ENCODE data around the gene ATAD5.
"Not testable (repeated sequence)": the region's sequence is repeated elsewhere in the genome, so short reads cannot be mapped to it uniquely, and the experiment has no call there.

The ATAD5 gene

DNA sequence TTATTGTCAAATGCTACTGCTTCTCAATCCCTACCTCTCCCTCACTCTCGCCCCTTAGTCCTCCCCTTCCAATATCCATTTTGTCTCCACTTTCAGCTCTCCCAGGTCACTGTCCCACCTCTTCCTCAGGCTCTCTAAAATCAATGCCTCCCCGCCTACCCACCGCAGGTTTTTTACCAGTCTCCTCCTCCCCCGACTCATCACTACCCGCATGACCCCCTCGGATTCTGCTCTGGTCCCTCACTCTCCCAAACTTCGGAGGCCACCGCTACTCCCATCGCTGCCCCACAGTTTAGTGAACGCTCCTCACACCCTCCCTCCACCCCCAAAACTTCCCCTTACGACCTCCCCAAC, 7.8 kb upstream of the ATAD5 start:
- no peak for DNase-seq (ENCODE audit: low read depth)

DNA sequence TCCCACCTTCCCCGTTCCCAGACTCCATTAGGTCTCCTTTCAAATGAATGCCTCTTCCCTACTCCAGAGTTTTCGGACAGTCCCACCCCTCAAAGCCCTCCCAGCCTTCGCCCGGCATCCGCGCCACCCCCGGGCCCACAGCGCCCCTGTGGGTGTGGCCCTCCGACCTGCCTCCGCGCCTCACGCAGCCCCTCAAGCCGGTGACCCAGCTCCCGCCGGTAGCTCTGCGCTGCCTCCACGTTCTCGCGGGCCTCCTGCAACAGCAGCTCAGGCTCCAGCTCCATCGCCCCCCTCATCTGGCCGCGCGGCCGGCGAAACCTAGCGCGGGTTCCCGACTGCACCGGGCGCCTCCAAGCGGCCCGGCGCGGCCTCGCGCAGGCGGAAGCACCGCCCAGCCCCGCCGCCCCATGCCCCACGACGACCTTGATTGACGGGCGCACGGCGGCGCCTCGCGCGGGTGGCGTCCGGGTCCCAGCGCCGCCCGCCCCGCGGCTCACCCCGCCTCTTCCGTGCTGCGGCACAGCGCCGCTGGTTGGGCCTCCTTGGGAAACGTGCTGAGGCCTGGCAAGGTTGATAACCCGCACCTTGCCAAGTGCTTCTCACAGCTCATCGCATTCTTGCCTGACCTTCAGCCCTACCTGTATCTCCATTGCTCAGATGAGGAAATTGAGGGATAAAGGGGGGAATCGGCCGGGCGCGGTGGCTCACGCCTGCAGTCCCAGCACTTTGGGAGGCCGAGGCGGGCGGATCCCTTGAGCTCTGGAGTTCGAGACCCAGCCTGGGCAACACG, 7.2 kb upstream of the ATAD5 start, which contains the start of gene CRLF3:
TSS of gene CRLF3 (minus strand) at position 337 of the 790 bp plus-strand sequence. CDS start at position 296, 41 bp downstream.
- peak; percentile 88 for DNase-seq (ENCODE audit: low read depth)

DNA sequence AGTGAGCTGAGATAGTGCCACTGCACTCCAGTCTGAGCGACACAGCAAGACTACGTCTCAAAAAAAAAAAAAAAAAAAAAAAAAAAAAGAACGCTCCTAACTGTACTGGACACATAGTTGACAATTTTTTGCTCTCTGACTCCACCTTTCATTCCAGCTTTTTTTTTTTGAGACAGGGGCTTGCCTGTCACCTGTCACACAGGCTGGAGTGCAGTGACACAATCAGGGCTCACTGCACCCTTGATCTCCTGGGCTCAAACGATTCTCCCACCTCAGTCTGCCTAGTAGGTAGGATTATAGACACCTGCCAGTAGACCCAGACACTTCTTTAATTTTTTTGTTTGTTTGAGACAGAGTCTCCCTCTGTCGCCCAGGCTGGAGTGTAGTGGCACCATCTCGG, 4.7 kb upstream of the ATAD5 start:
- no peak for DNase-seq (ENCODE audit: low read depth)

DNA sequence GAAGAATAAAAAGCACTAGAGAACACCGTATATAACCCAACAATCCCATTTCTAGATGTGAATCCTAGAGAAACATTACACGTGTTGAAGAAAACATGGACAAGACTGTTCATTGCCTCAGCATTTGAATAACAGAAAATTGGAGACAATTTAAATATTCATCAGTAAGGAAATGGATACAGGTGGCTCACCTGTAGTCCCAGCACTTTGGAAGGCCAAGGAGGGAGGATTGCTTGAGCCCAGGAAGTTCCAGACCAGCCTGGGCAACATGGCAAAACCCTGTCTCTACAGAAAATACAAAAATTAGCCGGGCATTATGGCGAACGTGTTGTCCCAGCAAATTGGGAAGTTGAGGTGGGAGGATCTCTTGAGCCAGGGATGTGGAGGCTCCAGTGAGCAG, 2.7 kb upstream of the ATAD5 start:
- no peak for DNase-seq (ENCODE audit: low read depth)

DNA sequence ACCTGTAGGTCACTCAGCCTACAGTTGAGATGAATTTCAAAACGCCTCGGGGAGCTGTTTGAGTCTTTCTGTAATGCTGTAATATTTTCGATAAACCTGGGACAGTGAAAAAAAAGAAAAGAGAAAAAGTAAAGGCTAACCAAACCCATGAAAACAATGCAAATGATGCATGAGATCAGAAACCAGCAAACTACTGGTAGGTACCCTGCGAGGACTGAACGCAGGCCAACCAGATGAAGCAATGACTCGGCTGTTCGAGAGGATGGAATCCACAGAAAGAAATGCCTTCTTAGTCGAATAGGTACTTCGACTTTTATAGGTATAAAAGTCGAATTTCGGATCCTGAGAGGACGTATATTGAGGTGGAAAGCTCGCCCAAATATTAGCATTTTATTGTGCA, 509 bp upstream of the ATAD5 start:
- no peak for DNase-seq (ENCODE audit: low read depth)

DNA sequence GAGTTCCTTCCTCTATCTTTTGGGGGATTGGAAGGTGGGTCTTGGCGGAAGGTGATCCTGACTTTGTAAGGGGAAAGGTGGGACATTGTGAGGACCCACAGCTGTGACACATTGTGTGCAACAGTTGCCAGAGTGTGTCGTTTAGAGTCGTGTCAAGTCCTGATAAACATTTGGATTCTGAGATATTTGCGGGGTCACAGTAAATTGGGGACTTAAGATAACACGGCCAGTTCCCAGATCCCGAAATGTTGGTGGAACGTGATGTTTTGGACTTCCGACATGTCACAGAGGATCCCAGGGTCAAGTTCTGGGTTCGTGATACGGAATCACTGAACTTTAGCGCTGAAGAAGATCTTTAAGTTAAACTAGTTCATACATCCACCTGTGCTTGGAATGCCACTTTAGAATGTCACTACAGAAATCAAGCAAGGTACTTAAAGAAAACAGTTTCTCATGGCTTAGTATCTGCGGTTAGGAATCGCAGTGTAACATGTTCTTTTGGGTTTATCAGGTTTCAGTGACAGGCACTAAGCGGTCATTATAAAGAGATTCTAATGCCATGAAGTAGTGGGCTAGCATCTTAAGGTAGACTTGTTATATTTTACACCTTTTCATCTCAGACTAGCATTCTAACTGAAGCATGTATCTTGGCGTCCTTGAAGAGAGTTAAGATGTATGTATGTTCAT, 815 bp downstream of the ATAD5 start:
- DNase-seq (ENCODE audit: low read depth), result no peak

DNA sequence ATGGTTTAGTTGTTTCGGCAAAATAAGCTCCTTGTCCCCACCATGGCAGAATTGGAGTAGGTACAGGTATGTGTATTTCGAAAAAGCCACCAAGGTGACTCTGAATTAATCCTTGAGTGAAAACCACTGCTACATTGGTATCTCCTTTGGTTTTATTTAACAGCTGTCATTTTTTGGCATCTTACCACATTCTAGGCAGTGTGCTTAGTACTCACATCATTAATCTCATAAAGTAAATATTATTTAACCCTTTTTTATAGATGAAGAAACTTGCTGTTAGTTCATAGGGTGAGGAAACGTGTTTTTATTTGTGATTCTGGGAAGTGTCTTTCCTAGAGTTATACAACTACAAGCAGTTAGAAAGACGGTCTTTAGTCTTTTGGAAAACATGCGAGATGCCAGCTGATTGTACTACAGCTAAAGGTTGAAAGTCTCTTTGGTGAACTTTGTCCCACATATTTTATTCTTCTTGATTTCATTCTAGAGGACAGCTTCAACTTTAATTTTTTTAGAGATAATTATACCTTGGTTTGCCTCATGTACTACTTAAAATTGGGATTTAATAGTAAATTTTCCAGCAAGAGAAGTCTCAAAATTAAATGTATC, 6.5 kb downstream of the ATAD5 start:
- no peak for DNase-seq (ENCODE audit: low read depth)

DNA sequence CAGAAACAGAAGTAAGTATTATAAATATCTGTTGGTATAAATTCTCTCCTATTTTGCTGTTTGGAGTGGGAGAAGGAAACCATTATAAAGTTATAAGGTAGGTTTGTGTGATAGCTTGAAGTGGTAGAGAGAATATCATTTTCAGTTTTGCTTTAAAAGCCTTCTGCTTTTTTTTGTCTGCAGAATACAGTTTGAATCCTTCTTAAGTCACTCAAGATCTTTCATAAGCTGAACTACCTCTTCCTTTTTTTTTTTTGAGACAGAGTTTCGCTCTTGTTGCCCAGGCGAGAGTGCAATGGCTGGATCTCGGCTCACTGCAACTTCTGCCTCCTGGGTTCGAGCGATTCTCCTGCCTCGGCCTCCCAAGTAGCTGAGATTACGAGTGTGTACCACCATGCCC, 9.0 kb downstream of the ATAD5 start:
- no peak for DNase-seq (ENCODE audit: low read depth)

DNA sequence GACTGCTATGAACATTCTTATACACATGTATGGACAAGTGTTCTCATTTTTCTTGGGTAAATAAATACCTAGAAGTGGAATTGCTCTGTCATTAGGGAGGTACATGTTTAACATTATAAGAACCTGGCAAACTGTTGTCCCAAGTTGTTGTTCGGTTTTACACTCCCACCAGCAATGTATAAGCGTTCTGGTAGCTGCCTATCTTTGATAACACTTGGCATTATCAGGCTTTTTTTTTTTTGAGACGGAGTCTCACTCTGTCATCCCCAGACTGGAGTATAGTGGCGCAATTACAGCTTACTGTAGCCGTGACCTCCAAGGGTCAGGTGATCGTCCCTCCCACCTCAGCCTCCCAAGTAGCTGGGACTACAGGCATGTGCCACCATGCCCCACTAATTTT, 16.3 kb downstream of the ATAD5 start:
- no peak for DNase-seq (ENCODE audit: low read depth)

DNA sequence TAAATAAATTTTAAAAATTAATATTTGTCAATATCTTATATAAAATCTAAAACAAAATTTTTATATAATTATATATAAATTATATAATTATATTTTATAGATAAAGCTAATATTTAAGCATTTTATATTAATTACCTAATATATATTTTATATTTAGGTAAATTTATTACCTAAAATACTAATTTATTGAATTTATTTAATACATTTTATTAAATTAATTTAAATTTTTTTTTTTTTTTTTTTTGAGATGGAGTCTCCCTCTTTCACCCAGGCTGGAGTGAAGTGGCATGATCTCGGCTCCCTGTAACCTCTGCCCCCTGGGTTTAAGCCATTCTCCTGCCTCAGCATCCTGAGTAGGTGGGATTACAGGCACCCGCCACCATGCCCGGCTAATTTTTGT, 22.4 kb downstream of the ATAD5 start:
- DNase-seq (ENCODE audit: low read depth), result no peak

DNA sequence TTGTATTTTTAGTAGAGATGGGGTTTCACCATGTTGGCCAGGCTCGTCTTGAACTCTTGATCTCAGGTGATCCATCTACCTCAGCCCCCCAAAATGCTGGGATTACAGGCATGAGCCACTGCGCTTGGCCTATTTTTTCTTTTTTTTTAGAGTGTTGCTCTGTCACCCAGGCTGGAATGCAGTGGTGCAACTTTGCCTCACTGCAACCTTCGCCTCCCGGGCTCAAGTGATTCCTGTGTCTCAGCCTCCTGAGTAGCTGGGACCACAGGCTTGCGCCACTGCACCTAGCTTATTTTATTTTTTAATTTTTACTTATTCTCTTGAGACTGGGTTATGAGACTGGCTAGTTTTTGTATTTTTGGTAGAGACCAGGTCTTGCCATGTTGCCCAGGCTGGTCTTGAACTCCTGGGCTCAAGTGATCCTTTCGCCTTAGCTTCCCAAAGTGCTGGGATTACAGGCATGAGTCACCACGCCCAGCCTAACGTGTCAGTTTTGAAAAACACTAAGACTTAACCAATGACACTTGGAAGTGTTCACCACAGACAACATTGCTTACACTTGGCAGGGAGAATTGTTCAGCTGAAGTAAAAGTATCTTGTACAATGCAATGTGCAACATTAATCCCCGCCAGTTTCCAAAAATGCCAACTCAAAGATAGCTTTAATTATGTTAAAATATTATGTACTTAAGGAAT, 26.9 kb downstream of the ATAD5 start:
- no peak for DNase-seq (ENCODE audit: low read depth)

DNA sequence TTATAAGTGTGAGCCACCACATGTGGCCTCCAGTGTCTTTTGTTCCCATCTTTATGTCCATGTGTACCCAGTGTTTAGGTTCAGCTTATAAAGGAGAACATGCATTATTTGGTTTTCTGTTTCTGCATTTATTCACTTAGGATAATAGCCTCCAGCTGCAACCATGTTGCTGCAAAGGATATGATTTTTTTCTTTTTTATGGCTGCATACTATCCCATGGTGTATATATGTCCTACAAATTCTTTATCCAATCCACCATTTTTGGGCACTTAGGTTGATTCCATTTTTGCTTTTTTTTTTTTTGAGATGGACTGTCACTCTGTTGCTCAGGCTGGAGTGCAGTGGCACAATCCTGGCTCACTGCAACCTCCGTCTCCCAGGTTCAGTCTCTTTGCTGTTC, 32.9 kb downstream of the ATAD5 start:
- no peak for DNase-seq (ENCODE audit: low read depth)

DNA sequence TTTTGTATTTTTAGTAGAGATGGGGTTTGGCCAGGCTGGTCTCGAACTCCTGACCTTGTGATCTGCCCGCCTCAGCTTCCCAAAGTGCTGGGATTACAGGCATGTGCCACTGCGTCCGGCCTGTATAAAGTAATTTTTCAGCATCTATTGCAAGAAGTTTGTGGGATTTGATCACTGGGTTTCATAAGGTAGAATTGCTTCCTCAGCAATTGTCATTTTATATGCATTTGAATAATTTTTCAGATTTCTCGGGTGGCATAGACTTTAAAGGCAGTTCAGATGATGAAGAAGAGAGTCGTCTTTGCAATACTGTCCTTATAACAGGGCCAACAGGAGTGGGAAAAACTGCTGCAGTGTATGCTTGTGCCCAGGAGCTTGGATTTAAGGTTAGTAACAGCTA, 37.2 kb downstream of the ATAD5 start:
- no peak for DNase-seq (ENCODE audit: low read depth)

DNA sequence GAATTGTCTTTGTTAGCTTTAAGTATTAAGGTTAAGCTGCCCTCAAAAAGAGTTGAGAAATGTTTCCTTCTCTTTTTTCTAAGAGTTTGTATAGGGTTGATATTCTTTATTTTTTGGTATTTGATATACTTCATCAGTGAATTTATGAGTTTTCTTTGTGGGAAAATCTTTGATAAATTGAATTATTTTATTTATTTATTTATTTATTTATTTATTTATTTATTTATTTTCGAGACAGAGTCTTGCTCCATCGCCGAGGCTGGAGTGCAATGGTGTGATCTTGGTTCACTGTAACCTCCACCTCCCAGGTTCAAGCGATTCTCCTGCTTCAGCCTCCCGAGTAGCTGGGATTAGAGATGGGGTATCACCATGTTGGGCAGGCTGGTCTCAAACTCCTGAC, 54.4 kb downstream of the ATAD5 start:
- no peak for DNase-seq (ENCODE audit: low read depth)

DNA sequence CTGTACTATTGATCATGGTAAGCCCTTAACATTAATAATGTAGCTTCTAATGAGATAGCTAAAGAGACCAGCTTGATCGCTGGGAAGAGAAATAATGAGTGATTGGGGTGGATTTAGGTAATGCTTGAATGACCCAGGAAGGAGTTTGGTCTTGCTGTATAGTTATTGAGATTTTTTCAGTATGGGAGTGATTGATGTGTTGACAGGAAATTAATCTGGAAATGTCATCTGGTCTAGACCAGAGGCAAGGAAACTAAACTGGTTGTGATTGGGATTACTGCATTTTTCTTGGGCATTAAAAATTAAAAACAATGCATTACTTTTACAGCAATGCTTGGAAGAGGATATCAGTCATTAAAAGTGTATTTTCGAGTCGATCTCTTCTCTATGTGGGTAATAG, 62.5 kb downstream of the ATAD5 start:
- no peak for DNase-seq (ENCODE audit: low read depth)

DNA sequence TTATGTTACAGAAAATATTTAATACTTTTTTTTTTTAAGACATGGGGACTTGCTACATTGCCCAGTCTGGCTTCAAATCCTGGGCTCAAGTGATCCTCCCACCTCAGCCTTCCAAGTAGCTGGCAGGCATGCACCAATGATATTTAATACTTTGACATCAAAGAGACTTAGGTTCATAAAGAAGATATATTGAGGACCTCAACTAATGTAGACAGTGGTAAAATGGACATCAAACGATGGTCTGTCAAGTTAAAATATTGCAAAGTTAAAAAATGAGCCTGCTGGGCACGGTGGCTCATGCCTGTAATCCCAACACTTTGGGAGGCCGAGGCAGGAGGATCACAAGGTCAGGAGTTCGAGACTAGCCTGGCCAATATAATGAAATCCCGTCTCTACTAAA, 65.5 kb downstream of the ATAD5 start:
- DNase-seq (ENCODE audit: low read depth), result no peak

DNA sequence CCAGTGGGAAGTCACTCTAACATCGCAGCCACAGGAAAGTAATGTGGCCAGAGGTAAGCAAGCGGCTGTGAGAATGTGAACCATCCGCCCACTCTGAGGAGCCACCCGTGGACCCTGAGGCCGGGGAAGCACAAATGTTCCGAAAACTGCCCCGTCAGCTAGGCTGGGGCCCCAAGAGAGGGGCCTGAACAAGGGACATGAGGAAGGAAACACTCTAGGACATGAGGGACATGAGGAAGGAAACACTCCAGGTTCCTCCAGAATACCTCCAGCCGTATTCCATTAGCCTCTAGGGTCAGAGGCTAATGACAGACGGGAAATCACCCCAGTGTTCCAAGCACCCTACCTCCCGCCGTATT, 74.0 kb downstream of the ATAD5 start:
- DNase-seq (ENCODE audit: low read depth), result peak; percentile 3

DNA sequence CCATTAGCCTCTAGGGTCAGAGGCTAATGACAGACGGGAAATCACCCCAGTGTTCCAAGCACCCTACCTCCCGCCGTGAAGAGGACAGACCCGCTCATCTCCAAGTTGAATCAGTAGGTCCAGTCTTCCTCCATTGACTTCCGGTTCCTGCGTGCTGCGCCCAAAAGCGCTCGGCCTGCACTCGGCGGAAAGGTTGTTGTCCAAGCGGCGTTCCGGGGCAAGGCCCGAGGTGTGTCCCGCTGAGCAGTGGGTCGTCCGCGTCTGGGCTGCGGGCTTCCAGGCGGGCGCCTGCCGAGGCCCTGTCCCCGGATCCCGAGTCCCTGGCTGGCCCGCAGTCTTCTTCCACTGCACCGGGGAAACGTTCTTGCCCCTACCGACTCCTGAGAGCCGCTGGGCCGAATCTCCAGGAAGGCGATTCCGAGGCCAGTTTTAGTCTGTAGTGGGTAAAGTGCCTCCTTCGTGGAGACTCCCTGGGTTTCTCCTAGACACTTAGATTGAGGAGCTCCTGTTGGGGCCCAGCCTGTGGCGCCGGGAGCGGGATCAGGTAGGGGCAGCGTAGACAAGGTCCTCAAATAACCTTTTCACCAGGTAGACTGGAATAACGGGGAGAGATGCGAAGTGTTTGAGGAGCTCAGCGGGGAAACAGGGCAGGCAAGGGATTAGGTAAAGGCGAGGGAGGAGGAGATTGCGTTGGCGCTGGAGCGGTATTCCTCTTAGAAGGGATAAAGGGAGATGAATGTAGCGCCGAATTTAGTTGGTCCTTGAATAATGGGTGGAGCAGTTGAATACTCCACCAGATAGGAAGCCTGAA, 74.5 kb downstream of the ATAD5 start, which contains the start of gene TEFM:
TSS of gene TEFM (minus strand) at position 138 of the 811 bp plus-strand sequence. CDS start at position 98, 40 bp downstream.
- DNase-seq (ENCODE audit: low read depth), result peak; percentile 88

DNA sequence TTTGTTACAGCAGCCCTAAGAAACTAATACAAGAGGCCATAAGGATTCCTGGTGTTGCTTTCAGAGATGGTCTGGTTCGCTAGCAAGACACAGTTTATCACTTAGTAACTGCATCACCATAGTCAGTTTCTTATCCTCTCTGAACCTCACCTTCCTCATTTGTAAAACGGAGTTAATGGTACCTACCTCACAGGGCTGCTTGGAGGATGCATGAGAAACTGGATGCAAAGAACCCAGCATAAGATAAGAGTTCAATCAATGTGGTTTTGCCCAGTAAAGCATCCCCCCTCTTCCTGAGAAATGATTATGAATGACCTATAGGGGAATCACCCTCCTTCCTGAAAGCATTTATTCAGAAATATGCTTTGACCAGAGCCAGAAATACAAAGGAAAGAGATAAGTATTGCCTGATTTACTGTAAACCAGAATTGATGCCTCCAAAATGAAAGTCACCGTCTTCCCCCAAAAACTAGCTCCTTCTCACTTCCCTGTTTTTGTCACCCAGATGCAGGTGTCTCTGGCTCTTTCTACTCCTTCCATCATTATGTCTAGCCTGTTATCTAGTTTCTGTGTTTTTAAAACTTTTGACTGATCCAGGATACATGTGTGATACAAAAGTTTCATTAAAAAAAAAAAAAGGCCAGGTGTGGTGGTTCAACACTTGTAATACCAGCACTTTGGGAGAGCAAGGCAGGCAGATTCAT, 77.1 kb downstream of the ATAD5 start:
- no peak for DNase-seq (ENCODE audit: low read depth)

DNA sequence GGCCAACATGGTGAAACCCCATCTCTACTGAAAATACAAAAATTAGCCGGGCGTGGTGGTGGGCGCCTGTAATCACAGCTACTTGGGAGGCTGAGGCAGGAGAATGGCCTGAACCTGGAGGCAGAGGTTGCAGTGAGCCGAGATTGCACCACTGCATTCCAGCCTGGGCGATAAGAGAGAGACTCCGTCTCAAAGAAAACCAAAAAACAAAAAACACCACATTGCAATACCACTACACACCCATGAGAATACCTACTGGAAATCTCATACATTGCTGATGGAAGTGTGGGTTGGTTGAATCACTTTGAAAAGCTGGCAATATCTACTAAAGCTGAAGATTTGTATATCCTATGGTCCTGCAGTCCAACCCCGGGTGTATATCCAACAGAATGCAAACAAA, 78.4 kb downstream of the ATAD5 start:
- not testable (repeated sequence) for DNase-seq (ENCODE audit: low read depth)

DNA sequence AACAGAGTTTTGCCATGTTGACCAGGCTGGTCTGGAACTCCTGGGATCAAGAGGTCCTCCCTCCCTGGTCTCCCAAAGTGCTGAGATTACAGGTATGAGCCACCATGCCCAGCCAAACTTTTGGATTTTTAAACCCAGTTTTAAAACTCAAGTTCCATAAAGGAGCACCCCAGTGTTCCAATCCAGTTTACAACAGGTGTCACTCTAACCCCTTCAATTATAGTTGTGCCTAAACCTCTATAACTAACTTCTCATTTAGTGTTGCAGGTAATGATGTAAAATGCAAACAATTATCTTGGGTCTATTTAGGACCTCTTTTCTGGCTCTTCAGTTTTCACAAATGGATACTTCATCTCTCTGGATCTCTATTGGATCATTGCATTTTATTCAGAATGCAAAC, 82.2 kb downstream of the ATAD5 start:
- no peak for DNase-seq (ENCODE audit: low read depth)
